GM06990 (cell line): Measurements from ENCODE around the gene TMEM185A.
"Not testable (repeated sequence)": the region's sequence is repeated elsewhere in the genome, so short reads cannot be mapped to it uniquely, and the experiment has no call there.

Experiments
- DNase-seq: peaks from one replicate; pipeline ENCODE4 v3.0.0-alpha.2; 2011; ENCODE audit not compliant: insufficient read length; ENCODE audit errors: extremely low read depth
- H3K27me3 ChIP-seq: replicated peaks from 2 replicates; pipeline ENCODE4 v1.6.0; 2011; ENCODE audit warnings: low read length; ENCODE audit not compliant: control insufficient read depth, insufficient read depth
- H3K36me3 ChIP-seq: 2 replicates; pipeline ENCODE4 v1.5.1; 2011; ENCODE audit warnings: low read length; ENCODE audit not compliant: control insufficient read depth, insufficient read depth
- H3K4me3 ChIP-seq: replicated peaks from 2 replicates; pipeline ENCODE4 v1.5.1; 2011; ENCODE audit warnings: low read depth, mild to moderate bottlenecking, control low read depth, low read length
- TF ChIP-seq, protein P1 (sequence below): IDR thresholded peaks from 2 replicates; pipeline ENCODE4 v1.5.1; 2011; ENCODE audit warnings: low read length, control low read depth, mild to moderate bottlenecking, inconsistent platforms; ENCODE audit not compliant: insufficient read depth, poor library complexity, severe bottlenecking

The TMEM185A gene

GRCh38 chrX:149628280-149628679, 3.3 kb downstream of the TMEM185A start:
- Histone ChIP-seq H3K27me3 (no peaks in the 10 kb centered on the region), H3K4me3 (no peak overlapping the region), H3K36me3 (no peaks in the 10 kb centered on the region)
- DNase-seq: no peak
- TF ChIP-seq, protein P1, sequence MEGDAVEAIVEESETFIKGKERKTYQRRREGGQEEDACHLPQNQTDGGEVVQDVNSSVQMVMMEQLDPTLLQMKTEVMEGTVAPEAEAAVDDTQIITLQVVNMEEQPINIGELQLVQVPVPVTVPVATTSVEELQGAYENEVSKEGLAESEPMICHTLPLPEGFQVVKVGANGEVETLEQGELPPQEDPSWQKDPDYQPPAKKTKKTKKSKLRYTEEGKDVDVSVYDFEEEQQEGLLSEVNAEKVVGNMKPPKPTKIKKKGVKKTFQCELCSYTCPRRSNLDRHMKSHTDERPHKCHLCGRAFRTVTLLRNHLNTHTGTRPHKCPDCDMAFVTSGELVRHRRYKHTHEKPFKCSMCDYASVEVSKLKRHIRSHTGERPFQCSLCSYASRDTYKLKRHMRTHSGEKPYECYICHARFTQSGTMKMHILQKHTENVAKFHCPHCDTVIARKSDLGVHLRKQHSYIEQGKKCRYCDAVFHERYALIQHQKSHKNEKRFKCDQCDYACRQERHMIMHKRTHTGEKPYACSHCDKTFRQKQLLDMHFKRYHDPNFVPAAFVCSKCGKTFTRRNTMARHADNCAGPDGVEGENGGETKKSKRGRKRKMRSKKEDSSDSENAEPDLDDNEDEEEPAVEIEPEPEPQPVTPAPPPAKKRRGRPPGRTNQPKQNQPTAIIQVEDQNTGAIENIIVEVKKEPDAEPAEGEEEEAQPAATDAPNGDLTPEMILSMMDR: no peak

DNA sequence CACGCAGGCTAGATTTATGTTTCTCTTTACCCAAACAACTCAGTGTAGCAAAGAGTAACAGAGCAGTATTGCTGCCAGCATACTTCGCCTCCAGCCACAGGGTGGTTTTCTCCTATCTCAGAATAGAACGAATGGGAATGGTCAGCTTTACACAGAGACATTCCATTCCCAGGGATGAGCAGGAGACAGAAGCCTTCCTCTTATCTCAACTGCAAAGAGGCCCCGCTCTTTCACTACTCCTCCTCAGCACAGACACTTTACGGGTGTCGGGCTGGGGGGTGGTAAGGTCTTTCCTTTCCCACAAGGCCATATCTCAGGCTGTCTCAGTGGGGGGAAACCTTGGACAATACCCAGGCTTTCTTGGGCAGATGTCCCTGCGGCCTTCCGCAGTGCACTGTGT, 4.8 kb downstream of the TMEM185A start:
- H3K36me3 ChIP-seq, H3K27me3 ChIP-seq, H3K4me3 ChIP-seq, DNase-seq: not testable (repeated sequence)

- not testable (repeated sequence) for DNase-seq, H3K4me3 ChIP-seq, H3K36me3 ChIP-seq, H3K27me3 ChIP-seq
These were observed 11.9 kb downstream of the TMEM185A start for GRCh38 chrX:149619662-149620061.

GRCh38 chrX:149618871-149619270, 12.7 kb downstream of the TMEM185A start:
- Histone ChIP-seq H3K27me3 (no peaks in the 10 kb centered on the region), H3K4me3 (no peak overlapping the region), H3K36me3 (no peaks in the 10 kb centered on the region)
- DNase-seq: no peak
- TF ChIP-seq, protein P1: no peak

DNA sequence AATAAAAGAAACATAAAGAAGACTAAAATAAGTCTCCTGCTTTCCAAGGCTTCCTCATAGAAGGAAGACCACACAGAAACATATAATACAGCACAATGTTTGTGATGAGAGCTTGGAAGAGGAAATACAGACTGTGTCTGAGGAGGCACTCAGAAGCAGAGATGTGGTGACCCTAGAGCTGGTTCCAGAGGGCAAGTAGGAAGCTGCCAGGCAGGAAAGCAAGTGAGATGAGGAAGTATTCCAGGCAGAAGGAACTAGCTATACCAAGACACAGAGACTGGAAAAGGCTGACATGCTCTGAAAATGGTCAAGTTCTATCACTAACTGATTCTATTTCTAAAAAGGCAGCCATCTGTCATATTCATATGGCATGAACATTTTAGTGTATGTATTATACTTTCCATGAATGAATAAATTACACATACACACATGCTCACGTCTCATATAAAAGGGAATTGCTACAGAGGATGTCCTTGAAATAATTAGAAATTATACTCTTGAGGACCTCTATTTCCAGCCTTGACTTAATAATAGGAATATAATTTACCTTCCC, 19.9 kb downstream of the TMEM185A start:
- no peaks in the 10 kb centered on the region for H3K27me3 ChIP-seq
- no peaks in the 10 kb centered on the region; the same call in 1 of the 2 replicates for H3K36me3 ChIP-seq
- no peak overlapping the region for H3K4me3 ChIP-seq
- TF ChIP-seq, protein P1: no peak
- no peak for DNase-seq

- no peaks in the 10 kb centered on the region; the same call in 1 of the 2 replicates for H3K36me3 ChIP-seq
- DNase-seq: no peak
- TF ChIP-seq, protein P1: no peak
- H3K27me3 ChIP-seq: no peaks in the 10 kb centered on the region
- H3K4me3 ChIP-seq: no peak overlapping the region
These were observed 21.1 kb downstream of the TMEM185A start for GRCh38 chrX:149610511-149610910.

GRCh38 chrX:149607699-149608098, 23.9 kb downstream of the TMEM185A start:
- Histone ChIP-seq H3K36me3 (no peaks in the 10 kb centered on the region; the same call in 1 of the 2 replicates), H3K4me3 (no peak overlapping the region), H3K27me3 (no peaks in the 10 kb centered on the region)
- DNase-seq: no peak
- TF ChIP-seq, protein P1: no peak

GRCh38 chrX:149605248-149605885, 26.2 kb downstream of the TMEM185A start:
- not testable (repeated sequence) for H3K36me3 ChIP-seq, H3K4me3 ChIP-seq, H3K27me3 ChIP-seq, DNase-seq

GRCh38 chrX:149598603-149599002, 33.0 kb downstream of the TMEM185A start:
- H3K36me3 ChIP-seq, H3K27me3 ChIP-seq, H3K4me3 ChIP-seq, DNase-seq: not testable (repeated sequence)
